Activated B cell treated with CpG ODN at 0.5 μM for 24 hours (primary cell): ENCODE data around the gene DNAH2. TPM values are rescaled to one million over a fixed set of nuclear protein-coding genes. Genes with fewer than 3 reads are reported as not detected.
A peak's percentile ranks its signal among the peaks of the same experiment; 100 is the strongest.

Experiments used
- ATAC-seq: fragments of 200-7000 bp; cut with Tn5 transposase; one replicate; pipeline ENCODE4 v1.10.0; 2021; ENCODE audit warnings: low read depth, mild to moderate bottlenecking, moderate library complexity
- CTCF ChIA-PET: fragments of 350-600 bp; sonication (Branson Sonifier 250); formaldehyde crosslinking; loops from one replicate; lab custom pipeline; 2021; ENCODE audit warnings: antibody characterized with exemption; lab: Charles Lee
- POLR2A ChIA-PET: fragments of 350-600 bp; sonication (Branson Sonifier 250); formaldehyde crosslinking; loops from one replicate; lab custom pipeline; 2021; ENCODE audit warnings: antibody characterized with exemption; lab: Charles Lee
- DNase-seq: peaks from one replicate; pipeline ENCODE4 v3.0.0; 2022
- H3K27ac Mint-ChIP-seq: one replicate; pipeline ENCODE4 v1.8.0; 2020; ENCODE audit warnings: mixed read lengths
- H3K27me3 Mint-ChIP-seq: one replicate; pipeline ENCODE4 v1.8.0; 2021; ENCODE audit warnings: mixed read lengths
- H3K36me3 Mint-ChIP-seq: one replicate; pipeline ENCODE4 v1.8.0; 2021; ENCODE audit warnings: low read depth, mixed read lengths
- H3K4me1 Mint-ChIP-seq: one replicate; pipeline ENCODE4 v1.8.0; 2021; ENCODE audit warnings: mixed read lengths
- H3K4me3 Mint-ChIP-seq: one replicate; pipeline ENCODE4 v1.8.0; 2020; ENCODE audit warnings: mild to moderate bottlenecking, mixed read lengths
- H3K9me3 Mint-ChIP-seq: one replicate; pipeline ENCODE4 v1.8.0; 2020; ENCODE audit warnings: mixed read lengths
- CTCF ChIP-seq: fragments of 200-600 bp; IDR thresholded peaks from one replicate; pipeline ENCODE4 v1.8.0; 2022; ENCODE audit warnings: antibody characterized with exemption, mild to moderate bottlenecking
- intact Hi-C: fragments of 100-400 bp; cut with micrococcal nuclease; formaldehyde crosslinking; loops from one replicate; pipeline ENCODE4 v1.15.1; 2024
- total RNA-seq: library from RNA; stranded (reverse); gene quantifications from 2 replicates; pipeline ENCODE4 v1.2.3, GENCODE V29; 2022

DNAH2 gene
- total RNA-seq, 1 donor from 2014 or later = not detected

- Mint-ChIP-seq H3K27ac (peak overlapping the region; percentile 30), H3K4me3 (no peak overlapping the region), H3K36me3 (peaks cover 68% of the 10 kb centered on the region), H3K4me1 (peaks cover 47% of the 10 kb centered on the region), H3K9me3 (no peaks in the 10 kb centered on the region), H3K27me3 (no peaks in the 10 kb centered on the region)
- ChIA-PET POLR2A (interaction anchor here (1.3 to 3.9 kb wide), 4 partner anchors 8 to 164 kb away, joined by 4 to 35 read pairs (median 8); partner anchors contain the start of gene KDM6B), CTCF (interaction anchor here (1.0 to 3.2 kb wide), 5 partner anchors 11 to 106 kb away, joined by 3 to 35 read pairs (median 7); partner anchors contain the start of gene KDM6B)
- DNase-seq (no peak), ATAC-seq (no peak)
- TF ChIP-seq CTCF = no peak
- intact Hi-C loops = loop anchor here (10.0 kb wide), 1 partner anchor 375 kb away; no protein-coding TSS in a partner anchor
These were observed 132.4 kb downstream of the DNAH2 start for GRCh38 chr17:7849751-7850504.

GRCh38 chr17:7850701-7851437, 133.3 kb downstream of the DNAH2 start:
- ATAC-seq = no peak

GRCh38 chr17:7851438-7852261, 134.1 kb downstream of the DNAH2 start:
- Mint-ChIP-seq H3K36me3 (peaks cover 63% of the 10 kb centered on the region), H3K4me1 (peaks cover 37% of the 10 kb centered on the region), H3K4me3 (peak overlapping the region; percentile 62), H3K27me3 (no peaks in the 10 kb centered on the region), H3K27ac (peak overlapping the region; percentile 71), H3K9me3 (no peaks in the 10 kb centered on the region)
- CTCF ChIA-PET = interaction anchor here (1.0 to 3.2 kb wide), 9 partner anchors 9 to 164 kb away, joined by 3 to 35 read pairs (median 5); partner anchors contain the start of genes KDM6B and TP53
- DNase-seq (peak; percentile 92), ATAC-seq (peak; percentile 94)
- TF ChIP-seq CTCF = peak; percentile 39
- intact Hi-C loops = loop anchor here (1.0 to 10.0 kb wide), 5 partner anchors 10 to 373 kb away; partner anchors contain the start of gene KDM6B
- POLR2A ChIA-PET = interaction anchor here (1.3 to 3.9 kb wide), 5 partner anchors 10 to 166 kb away, joined by 4 to 35 read pairs (median 8); partner anchors contain the start of gene KDM6B

More at GRCh38 chr17:7850701-7851437, 133.3 kb downstream of the DNAH2 start:
- H3K4me3 Mint-ChIP-seq = peak overlapping the region; percentile 62
- ChIA-PET POLR2A (interaction anchor here (0.6 to 3.9 kb wide), 6 partner anchors 9 to 165 kb away, joined by 3 to 35 read pairs (median 6); partner anchors contain the start of gene KDM6B), CTCF (interaction anchor here (1.0 to 3.2 kb wide), 10 partner anchors 9 to 164 kb away, joined by 3 to 35 read pairs (median 4); partner anchors contain the start of genes KDM6B and TP53)
- peak overlapping the region; percentile 71 for H3K27ac Mint-ChIP-seq
- H3K4me1 Mint-ChIP-seq = peaks cover 44% of the 10 kb centered on the region
- intact Hi-C loops = loop anchor here (1.0 to 10.0 kb wide), 5 partner anchors 10 to 374 kb away; partner anchors contain the start of gene KDM6B
- no peaks in the 10 kb centered on the region for H3K9me3 Mint-ChIP-seq
- peak; percentile 16 for DNase-seq
- no peaks in the 10 kb centered on the region for H3K27me3 Mint-ChIP-seq
- TF ChIP-seq CTCF = no peak
- H3K36me3 Mint-ChIP-seq = peaks cover 66% of the 10 kb centered on the region

- H3K27me3 Mint-ChIP-seq = no peaks in the 10 kb centered on the region
- peak overlapping the region; percentile 71 for H3K27ac Mint-ChIP-seq
- POLR2A ChIA-PET = interaction anchor here (1.5 to 3.9 kb wide), 2 partner anchors 17 to 27 kb away, joined by 5 to 35 read pairs; no protein-coding TSS in a partner anchor
- ATAC-seq (no peak), DNase-seq (no peak)
- peaks cover 58% of the 10 kb centered on the region for H3K36me3 Mint-ChIP-seq
- TF ChIP-seq CTCF = no peak
- H3K4me3 Mint-ChIP-seq = no peak overlapping the region
- intact Hi-C loops = loop anchor here (10.0 kb wide), 1 partner anchor 373 kb away; no protein-coding TSS in a partner anchor
- CTCF ChIA-PET = interaction anchor here (1.4 to 2.2 kb wide), 2 partner anchors 19 to 165 kb away, joined by 3 to 7 read pairs; partner anchors contain the start of genes KDM6B and TP53
- H3K9me3 Mint-ChIP-seq = no peaks in the 10 kb centered on the region
- peaks cover 35% of the 10 kb centered on the region for H3K4me1 Mint-ChIP-seq
These were observed 134.7 kb downstream of the DNAH2 start for GRCh38 chr17:7852262-7852670.
